ENCODE results near the gene MBLAC1.

The MBLAC1 gene

GRCh38 chr7:100169147-100169850, 42.5 kb downstream of the MBLAC1 start:
- TF ChIP-seq ZNF8 (CRISPR knock-in tag; IDR thresholded peaks at IDR 0.05) (no peak), ZNF70 (CRISPR knock-in tag; IDR thresholded peaks at IDR 0.05) (no peak), BACH2 (CRISPR knock-in tag; IDR thresholded peaks at IDR 0.05; ENCODE audit: borderline replicate concordance) (no peak)
- no peak for ATAC-seq

DNA sequence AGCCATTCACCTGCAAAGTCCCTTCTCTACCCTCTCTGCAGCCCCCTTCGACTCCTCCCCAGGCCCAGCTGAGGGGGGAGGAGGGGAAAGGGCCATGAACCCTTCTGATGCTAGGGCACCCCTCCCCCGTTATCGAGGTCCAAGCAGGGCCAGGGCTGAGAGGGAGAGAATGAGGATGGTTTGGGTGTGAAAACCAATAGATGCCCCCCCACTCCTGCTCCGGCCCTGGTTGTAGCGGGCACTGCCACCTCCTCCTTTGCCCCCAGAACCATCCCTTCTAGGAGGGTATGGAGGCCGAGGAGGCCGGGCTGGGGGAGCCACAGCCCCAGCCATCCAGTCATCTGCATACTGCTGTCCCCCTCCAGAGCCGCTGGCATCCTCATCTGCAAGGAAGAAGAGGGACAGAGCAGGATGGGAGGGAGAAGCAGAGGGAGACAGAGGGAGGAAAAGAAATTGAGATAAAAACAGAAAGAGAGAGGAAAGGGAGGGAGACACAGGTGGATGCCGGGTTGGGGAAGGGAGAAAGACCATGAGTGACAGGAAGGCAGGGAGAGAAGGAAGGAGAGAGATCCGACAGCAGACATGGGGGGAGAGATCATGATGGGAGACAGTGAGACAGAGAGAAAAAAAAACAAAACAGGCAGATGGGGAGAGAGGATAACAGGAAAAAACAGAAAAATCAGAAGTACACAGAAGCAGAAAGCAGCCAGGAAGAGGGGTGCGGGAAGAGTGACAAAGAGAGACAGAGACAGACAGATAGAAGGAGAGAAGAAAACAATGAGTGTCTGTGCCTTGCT, 43.5 kb downstream of the MBLAC1 start:
- TF ChIP-seq ZNF8 (CRISPR knock-in tag; IDR thresholded peaks at IDR 0.05) (no peak), SNAI2 (CRISPR knock-in tag; IDR thresholded peaks at IDR 0.05) (no peak), CSDC2 (CRISPR knock-in tag; IDR thresholded peaks at IDR 0.05) (no peak), ISL1 (CRISPR knock-in tag; IDR thresholded peaks at IDR 0.05) (no peak)
- TF ChIP-seq, protein P1, sequence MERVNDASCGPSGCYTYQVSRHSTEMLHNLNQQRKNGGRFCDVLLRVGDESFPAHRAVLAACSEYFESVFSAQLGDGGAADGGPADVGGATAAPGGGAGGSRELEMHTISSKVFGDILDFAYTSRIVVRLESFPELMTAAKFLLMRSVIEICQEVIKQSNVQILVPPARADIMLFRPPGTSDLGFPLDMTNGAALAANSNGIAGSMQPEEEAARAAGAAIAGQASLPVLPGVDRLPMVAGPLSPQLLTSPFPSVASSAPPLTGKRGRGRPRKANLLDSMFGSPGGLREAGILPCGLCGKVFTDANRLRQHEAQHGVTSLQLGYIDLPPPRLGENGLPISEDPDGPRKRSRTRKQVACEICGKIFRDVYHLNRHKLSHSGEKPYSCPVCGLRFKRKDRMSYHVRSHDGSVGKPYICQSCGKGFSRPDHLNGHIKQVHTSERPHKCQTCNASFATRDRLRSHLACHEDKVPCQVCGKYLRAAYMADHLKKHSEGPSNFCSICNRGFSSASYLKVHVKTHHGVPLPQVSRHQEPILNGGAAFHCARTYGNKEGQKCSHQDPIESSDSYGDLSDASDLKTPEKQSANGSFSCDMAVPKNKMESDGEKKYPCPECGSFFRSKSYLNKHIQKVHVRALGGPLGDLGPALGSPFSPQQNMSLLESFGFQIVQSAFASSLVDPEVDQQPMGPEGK (CRISPR knock-in tag; IDR thresholded peaks at IDR 0.05; ENCODE audit: borderline replicate concordance), result no peak
- TF ChIP-seq, protein P2, sequence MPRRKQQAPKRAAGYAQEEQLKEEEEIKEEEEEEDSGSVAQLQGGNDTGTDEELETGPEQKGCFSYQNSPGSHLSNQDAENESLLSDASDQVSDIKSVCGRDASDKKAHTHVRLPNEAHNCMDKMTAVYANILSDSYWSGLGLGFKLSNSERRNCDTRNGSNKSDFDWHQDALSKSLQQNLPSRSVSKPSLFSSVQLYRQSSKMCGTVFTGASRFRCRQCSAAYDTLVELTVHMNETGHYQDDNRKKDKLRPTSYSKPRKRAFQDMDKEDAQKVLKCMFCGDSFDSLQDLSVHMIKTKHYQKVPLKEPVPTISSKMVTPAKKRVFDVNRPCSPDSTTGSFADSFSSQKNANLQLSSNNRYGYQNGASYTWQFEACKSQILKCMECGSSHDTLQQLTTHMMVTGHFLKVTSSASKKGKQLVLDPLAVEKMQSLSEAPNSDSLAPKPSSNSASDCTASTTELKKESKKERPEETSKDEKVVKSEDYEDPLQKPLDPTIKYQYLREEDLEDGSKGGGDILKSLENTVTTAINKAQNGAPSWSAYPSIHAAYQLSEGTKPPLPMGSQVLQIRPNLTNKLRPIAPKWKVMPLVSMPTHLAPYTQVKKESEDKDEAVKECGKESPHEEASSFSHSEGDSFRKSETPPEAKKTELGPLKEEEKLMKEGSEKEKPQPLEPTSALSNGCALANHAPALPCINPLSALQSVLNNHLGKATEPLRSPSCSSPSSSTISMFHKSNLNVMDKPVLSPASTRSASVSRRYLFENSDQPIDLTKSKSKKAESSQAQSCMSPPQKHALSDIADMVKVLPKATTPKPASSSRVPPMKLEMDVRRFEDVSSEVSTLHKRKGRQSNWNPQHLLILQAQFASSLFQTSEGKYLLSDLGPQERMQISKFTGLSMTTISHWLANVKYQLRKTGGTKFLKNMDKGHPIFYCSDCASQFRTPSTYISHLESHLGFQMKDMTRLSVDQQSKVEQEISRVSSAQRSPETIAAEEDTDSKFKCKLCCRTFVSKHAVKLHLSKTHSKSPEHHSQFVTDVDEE (CRISPR knock-in tag; IDR thresholded peaks at IDR 0.05), result no peak
- ATAC-seq, result no peak

GRCh38 chr7:100171087-100171681, 44.4 kb downstream of the MBLAC1 start:
- no peak for ATAC-seq
- no peak for TF ChIP-seq TCF4 (CRISPR knock-in tag; IDR thresholded peaks at IDR 0.05; ENCODE audit: borderline replicate concordance)
- TF ChIP-seq, protein P1 (CRISPR knock-in tag; IDR thresholded peaks at IDR 0.05; ENCODE audit: borderline replicate concordance), result no peak
- TF ChIP-seq, protein P2 (CRISPR knock-in tag; IDR thresholded peaks at IDR 0.05), result no peak
- TF ChIP-seq ZC3H10 (CRISPR knock-in tag; IDR thresholded peaks at IDR 0.05), result no peak
- no peak for TF ChIP-seq ZFP30 (CRISPR knock-in tag; IDR thresholded peaks at IDR 0.05)
- no peak for TF ChIP-seq SNAI2 (CRISPR knock-in tag; IDR thresholded peaks at IDR 0.05)
- TF ChIP-seq, protein P3, sequence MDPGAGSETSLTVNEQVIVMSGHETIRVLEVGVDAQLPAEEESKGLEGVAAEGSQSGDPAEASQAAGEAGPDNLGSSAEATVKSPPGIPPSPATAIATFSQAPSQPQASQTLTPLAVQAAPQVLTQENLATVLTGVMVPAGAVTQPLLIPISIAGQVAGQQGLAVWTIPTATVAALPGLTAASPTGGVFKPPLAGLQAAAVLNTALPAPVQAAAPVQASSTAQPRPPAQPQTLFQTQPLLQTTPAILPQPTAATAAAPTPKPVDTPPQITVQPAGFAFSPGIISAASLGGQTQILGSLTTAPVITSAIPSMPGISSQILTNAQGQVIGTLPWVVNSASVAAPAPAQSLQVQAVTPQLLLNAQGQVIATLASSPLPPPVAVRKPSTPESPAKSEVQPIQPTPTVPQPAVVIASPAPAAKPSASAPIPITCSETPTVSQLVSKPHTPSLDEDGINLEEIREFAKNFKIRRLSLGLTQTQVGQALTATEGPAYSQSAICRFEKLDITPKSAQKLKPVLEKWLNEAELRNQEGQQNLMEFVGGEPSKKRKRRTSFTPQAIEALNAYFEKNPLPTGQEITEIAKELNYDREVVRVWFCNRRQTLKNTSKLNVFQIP (CRISPR knock-in tag; IDR thresholded peaks at IDR 0.05; ENCODE audit: borderline replicate concordance, low read depth), result no peak

GRCh38 chr7:100171840-100172239, 45.1 kb downstream of the MBLAC1 start:
- no peak for ATAC-seq
- TF ChIP-seq SNAI2 (CRISPR knock-in tag; IDR thresholded peaks at IDR 0.05) (no peak), RARB (CRISPR knock-in tag; IDR thresholded peaks at IDR 0.05) (no peak), TCF4 (CRISPR knock-in tag; IDR thresholded peaks at IDR 0.05; ENCODE audit: borderline replicate concordance) (no peak), BACH2 (CRISPR knock-in tag; IDR thresholded peaks at IDR 0.05; ENCODE audit: borderline replicate concordance) (no peak), PPARA (CRISPR knock-in tag; IDR thresholded peaks at IDR 0.05; ENCODE audit: borderline replicate concordance) (no peak), ZNF70 (CRISPR knock-in tag; IDR thresholded peaks at IDR 0.05) (no peak), CSDC2 (CRISPR knock-in tag; IDR thresholded peaks at IDR 0.05) (no peak), ARNTL (CRISPR knock-in tag; IDR thresholded peaks at IDR 0.05; ENCODE audit: borderline replicate concordance, low read depth) (no peak), ISL1 (CRISPR knock-in tag; IDR thresholded peaks at IDR 0.05) (no peak), ZNF565 (CRISPR knock-in tag; conservative IDR thresholded peaks at IDR 0.05; ENCODE audit: low read depth) (no peak), OSR1 (CRISPR knock-in tag; IDR thresholded peaks at IDR 0.05) (no peak), ZNF8 (CRISPR knock-in tag; IDR thresholded peaks at IDR 0.05) (no peak), GLIS3 (CRISPR knock-in tag; IDR thresholded peaks at IDR 0.05) (no peak), ZFP3 (CRISPR knock-in tag; IDR thresholded peaks at IDR 0.05) (no peak), ESRRG (CRISPR knock-in tag; IDR thresholded peaks at IDR 0.05) (no peak)
- TF ChIP-seq, protein P4, sequence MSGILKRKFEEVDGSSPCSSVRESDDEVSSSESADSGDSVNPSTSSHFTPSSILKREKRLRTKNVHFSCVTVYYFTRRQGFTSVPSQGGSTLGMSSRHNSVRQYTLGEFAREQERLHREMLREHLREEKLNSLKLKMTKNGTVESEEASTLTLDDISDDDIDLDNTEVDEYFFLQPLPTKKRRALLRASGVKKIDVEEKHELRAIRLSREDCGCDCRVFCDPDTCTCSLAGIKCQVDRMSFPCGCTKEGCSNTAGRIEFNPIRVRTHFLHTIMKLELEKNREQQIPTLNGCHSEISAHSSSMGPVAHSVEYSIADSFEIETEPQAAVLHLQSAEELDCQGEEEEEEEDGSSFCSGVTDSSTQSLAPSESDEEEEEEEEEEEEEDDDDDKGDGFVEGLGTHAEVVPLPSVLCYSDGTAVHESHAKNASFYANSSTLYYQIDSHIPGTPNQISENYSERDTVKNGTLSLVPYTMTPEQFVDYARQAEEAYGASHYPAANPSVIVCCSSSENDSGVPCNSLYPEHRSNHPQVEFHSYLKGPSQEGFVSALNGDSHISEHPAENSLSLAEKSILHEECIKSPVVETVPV (CRISPR knock-in tag; IDR thresholded peaks at IDR 0.05), result no peak

All from SK-N-SH treated with all-trans-retinoic acid at 6 μM for 48 hours (cell line).